KMS-11 (cell line): ENCODE results near the gene FGF22.

Experiments
- H2AFZ ChIP-seq: fragments of 200-600 bp; sonication (generic); 2 replicates; pipeline ENCODE4 v1.6.1; 2016; ENCODE audit warnings: antibody characterized with exemption, mixed run types, low read depth
- H3K27ac ChIP-seq: fragments of 200-600 bp; sonication (generic); 2 replicates; pipeline ENCODE4 v1.6.1; 2016; ENCODE audit warnings: mild to moderate bottlenecking, mixed run types
- H3K27me3 ChIP-seq: fragments of 200-600 bp; sonication (generic); 2 replicates; pipeline ENCODE4 v1.6.1; 2017; ENCODE audit warnings: mild to moderate bottlenecking, low read depth, mixed run types, moderate library complexity; ENCODE audit not compliant: insufficient read depth
- H3K36me3 ChIP-seq: fragments of 200-600 bp; sonication (generic); 2 replicates; pipeline ENCODE4 v1.6.1; 2017; ENCODE audit warnings: mild to moderate bottlenecking, mixed run types; ENCODE audit not compliant: insufficient read depth
- H3K4me1 ChIP-seq: fragments of 200-600 bp; sonication (generic); 2 replicates; pipeline ENCODE4 v1.6.1; 2016; ENCODE audit warnings: mild to moderate bottlenecking, low read depth, mixed run types; ENCODE audit not compliant: poor library complexity, severe bottlenecking
- H3K4me2 ChIP-seq: fragments of 200-600 bp; sonication (generic); 2 replicates; pipeline ENCODE4 v1.7.0; 2016; ENCODE audit warnings: mild to moderate bottlenecking, mixed run types
- H3K4me3 ChIP-seq: fragments of 200-600 bp; sonication (generic); IDR thresholded peaks from 2 replicates; pipeline ENCODE4 v1.6.1; 2017; ENCODE audit warnings: low read depth, low read length, mixed read lengths; ENCODE audit not compliant: insufficient read depth
- H3K79me2 ChIP-seq: fragments of 200-600 bp; sonication (generic); 2 replicates; pipeline ENCODE4 v1.6.1; 2016; ENCODE audit warnings: low read depth, mixed run types; ENCODE audit not compliant: insufficient read depth
- H3K9ac ChIP-seq: fragments of 200-600 bp; sonication (generic); 2 replicates; pipeline ENCODE4 v1.6.1; 2016; ENCODE audit warnings: mild to moderate bottlenecking, mixed run types
- H4K20me1 ChIP-seq: fragments of 200-600 bp; sonication (generic); 2 replicates; pipeline ENCODE4 v1.6.1; 2016; ENCODE audit warnings: mild to moderate bottlenecking, mixed run types; ENCODE audit not compliant: insufficient read depth
- TF ChIP-seq, protein P1 (sequence below): fragments of 200-600 bp; sonication (generic); conservative IDR thresholded peaks from 2 replicates; pipeline ENCODE4 v1.6.1; 2017; ENCODE audit warnings: low read depth, mild to moderate bottlenecking, antibody characterized with exemption, low read length, moderate library complexity, mixed read lengths

FGF22 gene

DNA sequence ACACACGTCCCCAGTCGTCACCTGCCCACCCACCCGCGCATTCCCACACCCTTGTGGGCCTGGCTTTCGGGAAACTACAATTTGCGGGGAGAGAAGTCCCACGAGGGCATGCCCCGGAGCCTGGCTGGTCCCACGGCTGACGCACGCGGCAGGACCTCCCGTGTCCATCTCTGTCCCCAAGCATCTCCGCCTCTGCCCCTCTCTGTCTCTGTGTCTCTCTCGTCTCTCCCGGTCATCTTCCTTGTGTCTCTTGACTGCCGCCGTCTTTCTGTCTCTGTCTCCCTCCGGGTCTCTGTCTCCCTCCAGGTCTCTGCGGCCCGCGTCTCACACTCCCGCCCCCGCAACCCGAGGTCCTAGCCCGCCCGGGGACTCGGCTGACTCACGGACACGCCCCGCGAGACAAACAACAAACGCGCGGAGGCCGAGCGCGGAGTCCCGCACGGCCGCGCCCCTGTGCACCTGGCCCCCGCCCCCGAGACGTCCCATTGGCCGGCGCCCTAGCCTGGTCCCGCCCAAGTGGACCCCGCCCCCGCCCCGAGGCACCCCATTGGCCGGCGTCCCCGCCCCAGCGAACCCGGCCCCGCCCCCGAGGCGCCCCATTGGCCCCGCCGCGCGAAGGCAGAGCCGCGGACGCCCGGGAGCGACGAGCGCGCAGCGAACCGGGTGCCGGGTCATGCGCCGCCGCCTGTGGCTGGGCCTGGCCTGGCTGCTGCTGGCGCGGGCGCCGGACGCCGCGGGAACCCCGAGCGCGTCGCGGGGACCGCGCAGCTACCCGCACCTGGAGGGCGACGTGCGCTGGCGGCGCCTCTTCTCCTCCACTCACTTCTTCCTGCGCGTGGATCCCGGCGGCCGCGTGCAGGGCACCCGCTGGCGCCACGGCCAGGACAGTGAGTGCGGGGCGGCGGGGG is at the start of gene FGF22:
FGF22 (plus strand) TSS at position 627 of the 908 bp plus-strand sequence; CDS start at position 674, 47 bp downstream.
- peak within 1 kb of the TSS; percentile 49; the same call in 1 of the 2 replicates for H2AFZ ChIP-seq
- no peaks in the 10 kb centered on the region for H4K20me1 ChIP-seq
- no peak within 1 kb of the TSS for H3K9ac ChIP-seq
- no peak within 1 kb of the TSS for H3K27ac ChIP-seq
- H3K27me3 ChIP-seq = no peaks in the 10 kb centered on the region
- H3K4me2 ChIP-seq = peak within 1 kb of the TSS; percentile 29; the same call in 1 of the 2 replicates
- no peak within 1 kb of the TSS for H3K4me3 ChIP-seq
- H3K79me2 ChIP-seq = 0 out of 2 replicates have a peak, but pooled peaks cover 3% of the 10 kb centered on the region
- no peaks in the 10 kb centered on the region for H3K36me3 ChIP-seq
- TF ChIP-seq, protein P1, sequence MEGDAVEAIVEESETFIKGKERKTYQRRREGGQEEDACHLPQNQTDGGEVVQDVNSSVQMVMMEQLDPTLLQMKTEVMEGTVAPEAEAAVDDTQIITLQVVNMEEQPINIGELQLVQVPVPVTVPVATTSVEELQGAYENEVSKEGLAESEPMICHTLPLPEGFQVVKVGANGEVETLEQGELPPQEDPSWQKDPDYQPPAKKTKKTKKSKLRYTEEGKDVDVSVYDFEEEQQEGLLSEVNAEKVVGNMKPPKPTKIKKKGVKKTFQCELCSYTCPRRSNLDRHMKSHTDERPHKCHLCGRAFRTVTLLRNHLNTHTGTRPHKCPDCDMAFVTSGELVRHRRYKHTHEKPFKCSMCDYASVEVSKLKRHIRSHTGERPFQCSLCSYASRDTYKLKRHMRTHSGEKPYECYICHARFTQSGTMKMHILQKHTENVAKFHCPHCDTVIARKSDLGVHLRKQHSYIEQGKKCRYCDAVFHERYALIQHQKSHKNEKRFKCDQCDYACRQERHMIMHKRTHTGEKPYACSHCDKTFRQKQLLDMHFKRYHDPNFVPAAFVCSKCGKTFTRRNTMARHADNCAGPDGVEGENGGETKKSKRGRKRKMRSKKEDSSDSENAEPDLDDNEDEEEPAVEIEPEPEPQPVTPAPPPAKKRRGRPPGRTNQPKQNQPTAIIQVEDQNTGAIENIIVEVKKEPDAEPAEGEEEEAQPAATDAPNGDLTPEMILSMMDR = no peak
- H3K4me1 ChIP-seq = no peaks in the 10 kb centered on the region

DNA sequence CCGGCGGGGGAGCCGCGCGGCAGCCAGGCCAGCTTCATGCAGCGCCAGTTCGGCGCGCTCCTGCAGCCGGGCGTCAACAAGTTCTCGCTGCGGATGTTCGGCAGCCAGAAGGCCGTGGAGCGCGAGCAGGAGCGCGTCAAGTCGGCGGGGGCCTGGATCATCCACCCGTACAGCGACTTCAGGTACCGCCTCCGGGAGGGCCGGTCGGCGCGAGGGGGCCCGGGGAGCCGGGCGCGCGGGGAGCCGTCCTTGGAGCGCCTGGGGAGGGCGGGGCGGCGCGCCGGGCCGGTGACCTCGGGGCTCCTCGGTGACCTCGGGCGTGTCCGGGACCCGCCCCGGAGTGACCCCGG is 49.3 kb upstream of the FGF22 start:
- Histone ChIP-seq H4K20me1 (no peaks in the 10 kb centered on the region), H3K27me3 (peaks cover 61% of the 10 kb centered on the region), H2AFZ (no peak overlapping the region), H3K79me2 (no peaks in the 10 kb centered on the region), H3K4me3 (no peak overlapping the region), H3K4me2 (no peak overlapping the region), H3K27ac (no peak overlapping the region), H3K9ac (no peak overlapping the region), H3K36me3 (no peaks in the 10 kb centered on the region), H3K4me1 (peaks cover 10% of the 10 kb centered on the region)
- TF ChIP-seq, protein P1 = no peak

- H3K36me3 ChIP-seq = no peaks in the 10 kb centered on the region
- no peak overlapping the region for H3K4me3 ChIP-seq
- no peak overlapping the region for H3K4me2 ChIP-seq
- no peaks in the 10 kb centered on the region for H3K79me2 ChIP-seq
- H4K20me1 ChIP-seq = no peaks in the 10 kb centered on the region
- H3K27me3 ChIP-seq = peaks cover 65% of the 10 kb centered on the region
- TF ChIP-seq, protein P1 = no peak
- H2AFZ ChIP-seq = no peak overlapping the region
- H3K9ac ChIP-seq = no peak overlapping the region
- H3K27ac ChIP-seq = no peak overlapping the region
- H3K4me1 ChIP-seq = peaks cover 10% of the 10 kb centered on the region
Observed at GRCh38 chr19:590750-591098, 49.0 kb upstream of the FGF22 start.

- no peak overlapping the region for H2AFZ ChIP-seq
- no peaks in the 10 kb centered on the region for H3K79me2 ChIP-seq
- H3K4me2 ChIP-seq = no peak overlapping the region
- H3K27ac ChIP-seq = no peak overlapping the region
- H4K20me1 ChIP-seq = no peaks in the 10 kb centered on the region
- no peaks in the 10 kb centered on the region for H3K36me3 ChIP-seq
- H3K27me3 ChIP-seq = peaks cover 71% of the 10 kb centered on the region
- H3K4me3 ChIP-seq = no peak overlapping the region
- H3K4me1 ChIP-seq = peaks cover 10% of the 10 kb centered on the region
- no peak overlapping the region for H3K9ac ChIP-seq
- TF ChIP-seq, protein P1 = no peak
Observed at GRCh38 chr19:591099-591958, 48.4 kb upstream of the FGF22 start.
